Ovary (tissue), 3 donors: Measurements from ENCODE around the gene AMZ2.

Source experiments
- EP300 ChIP-seq: sonication (generic); formaldehyde crosslinking; IDR thresholded peaks from one replicate; pipeline ENCODE4 v1.6.1; 2017; ENCODE audit warnings: antibody characterized with exemption
- TF ChIP-seq, protein P1 (sequence below), 3 donors: fragments of 450-650 bp in 2 of 3; fragments of 200-600 bp in 1 of 3; IDR thresholded peaks; one replicate each; pipeline versions ENCODE4 v1.5.1 to v1.8.0; 2016 to 2022; ENCODE audit warnings: antibody characterized with exemption in 3 of 3, mild to moderate bottlenecking in 1 of 3
- donor health status: DM: no; HTN: no; CAD: no.

DNA sequence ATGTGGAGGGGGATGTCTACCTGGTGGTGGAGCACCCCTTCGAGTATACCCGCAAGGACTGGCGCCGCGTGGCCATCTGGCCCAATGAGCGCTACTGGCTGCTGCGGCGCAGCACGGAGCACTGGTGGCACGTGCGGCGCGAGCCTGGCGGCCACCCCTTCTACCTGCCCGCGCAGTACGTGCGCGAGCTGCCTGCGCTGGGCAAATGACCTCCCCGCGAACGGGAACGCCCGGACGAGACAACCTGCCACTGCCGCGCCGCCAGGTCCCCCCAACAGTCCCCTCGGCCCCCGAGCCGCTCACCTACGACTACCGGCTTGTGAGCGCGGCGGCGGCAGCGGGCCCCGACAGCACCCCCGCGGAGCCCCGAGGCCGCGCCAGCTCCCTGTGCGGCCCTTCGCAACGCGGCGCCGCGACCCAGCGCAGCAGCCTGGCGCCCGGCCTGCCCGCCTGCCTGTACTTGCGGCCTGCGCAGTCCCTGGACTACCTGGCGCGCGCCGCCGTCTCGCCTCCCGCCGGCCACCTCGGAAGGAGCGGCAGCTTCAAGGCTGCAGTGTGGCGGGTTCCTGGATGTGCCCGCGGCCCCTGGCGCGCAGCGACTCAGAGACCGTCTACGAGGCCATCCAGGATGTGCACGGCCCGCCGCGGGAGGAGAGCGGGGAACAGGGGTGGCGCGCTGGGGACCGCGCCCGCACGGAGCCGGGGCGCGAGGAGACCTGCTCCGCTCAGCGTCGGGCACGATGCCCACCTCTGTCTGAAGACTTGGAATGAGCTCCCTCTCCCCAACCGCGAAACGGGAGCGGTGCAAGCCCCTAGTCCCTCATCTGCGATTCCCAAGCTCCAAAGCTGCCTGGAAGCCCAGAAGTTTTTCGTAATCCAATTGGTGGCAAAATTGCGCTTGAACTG lies 48.7 kb upstream of the AMZ2 start:
- TF ChIP-seq, protein P1, sequence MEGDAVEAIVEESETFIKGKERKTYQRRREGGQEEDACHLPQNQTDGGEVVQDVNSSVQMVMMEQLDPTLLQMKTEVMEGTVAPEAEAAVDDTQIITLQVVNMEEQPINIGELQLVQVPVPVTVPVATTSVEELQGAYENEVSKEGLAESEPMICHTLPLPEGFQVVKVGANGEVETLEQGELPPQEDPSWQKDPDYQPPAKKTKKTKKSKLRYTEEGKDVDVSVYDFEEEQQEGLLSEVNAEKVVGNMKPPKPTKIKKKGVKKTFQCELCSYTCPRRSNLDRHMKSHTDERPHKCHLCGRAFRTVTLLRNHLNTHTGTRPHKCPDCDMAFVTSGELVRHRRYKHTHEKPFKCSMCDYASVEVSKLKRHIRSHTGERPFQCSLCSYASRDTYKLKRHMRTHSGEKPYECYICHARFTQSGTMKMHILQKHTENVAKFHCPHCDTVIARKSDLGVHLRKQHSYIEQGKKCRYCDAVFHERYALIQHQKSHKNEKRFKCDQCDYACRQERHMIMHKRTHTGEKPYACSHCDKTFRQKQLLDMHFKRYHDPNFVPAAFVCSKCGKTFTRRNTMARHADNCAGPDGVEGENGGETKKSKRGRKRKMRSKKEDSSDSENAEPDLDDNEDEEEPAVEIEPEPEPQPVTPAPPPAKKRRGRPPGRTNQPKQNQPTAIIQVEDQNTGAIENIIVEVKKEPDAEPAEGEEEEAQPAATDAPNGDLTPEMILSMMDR (IDR thresholded peaks at IDR 0.05): no peak
- no peak for TF ChIP-seq EP300
